Measurements from ENCODE around the gene TCF7.

The TCF7 gene

GRCh38 chr5:134113902-134114875 is at the start of gene TCF7:
TSS of gene TCF7 (plus strand) at chr5:134114681. CDS start at chr5:134114907, 226 bp downstream.
- DNase-seq, result peak; percentile 33

- no peak for DNase-seq
Measured at GRCh38 chr5:134069553-134069952, 44.9 kb upstream of the TCF7 start.

GRCh38 chr5:134070725-134071613 is 43.5 kb upstream of the TCF7 start:
- DNase-seq, result no peak

GRCh38 chr5:134071614-134072207 is 42.8 kb upstream of the TCF7 start:
- no peak for DNase-seq

- no peak for DNase-seq
Measured at GRCh38 chr5:134072471-134073210, 41.8 kb upstream of the TCF7 start.

GRCh38 chr5:134073404-134073803 is 41.1 kb upstream of the TCF7 start:
- DNase-seq, result no peak

GRCh38 chr5:134075102-134075501 is 39.4 kb upstream of the TCF7 start:
- no peak for DNase-seq

GRCh38 chr5:134077926-134078580 is 36.4 kb upstream of the TCF7 start:
- DNase-seq, result no peak

GRCh38 chr5:134079748-134080581 is 34.5 kb upstream of the TCF7 start:
- DNase-seq, result no peak

GRCh38 chr5:134082264-134082992 is 32.1 kb upstream of the TCF7 start:
- DNase-seq, result no peak

- DNase-seq, result no peak
Measured at GRCh38 chr5:134083517-134083916, 31.0 kb upstream of the TCF7 start.

- DNase-seq, result no peak
Measured at GRCh38 chr5:134084022-134084565, 30.4 kb upstream of the TCF7 start.

GRCh38 chr5:134084570-134084969 is 29.9 kb upstream of the TCF7 start:
- DNase-seq, result no peak

GRCh38 chr5:134085411-134085810 is 29.1 kb upstream of the TCF7 start:
- DNase-seq, result no peak

GRCh38 chr5:134086225-134086942 is 28.1 kb upstream of the TCF7 start:
- no peak for DNase-seq

- DNase-seq, result no peak
Measured at GRCh38 chr5:134086943-134087305, 27.6 kb upstream of the TCF7 start.

GRCh38 chr5:134088291-134088690 is 26.2 kb upstream of the TCF7 start:
- no peak for DNase-seq

GRCh38 chr5:134088994-134089560 is 25.4 kb upstream of the TCF7 start:
- no peak for DNase-seq

- DNase-seq, result no peak
Measured at GRCh38 chr5:134090522-134090921, 24.0 kb upstream of the TCF7 start.

Measured in NCI-H1092 treated with DMSO at 0.1 percent for 48 hours (cell line).